RWPE1 (cell line): ENCODE results near the gene DSCAML1.

Experiments used
- CTCF ChIA-PET: fragments of 350-600 bp; sonication (Branson Sonifier 250); formaldehyde crosslinking; extraction: SDS; loops from one replicate; lab custom pipeline; 2021; lab: Yijun Ruan, JAX
- POLR2A ChIA-PET: fragments of 400-600 bp; formaldehyde crosslinking; extraction: SDS; loops from one replicate; lab custom pipeline; 2020; ENCODE audit warnings: antibody characterized with exemption; ENCODE audit not compliant: low non-redundant PET; lab: Yijun Ruan, JAX
- DNase-seq: peaks from one replicate; pipeline ENCODE4 v3.0.0; 2012; ENCODE audit warnings: low spot score
- H3K27ac ChIP-seq: fragments of 450-650 bp; 2 replicates; pipeline ENCODE4 v1.5.1; 2017
- TF ChIP-seq, protein P1 (sequence below): fragments of 450-650 bp; conservative IDR thresholded peaks from 2 replicates; pipeline ENCODE4 v1.5.1; 2017; ENCODE audit warnings: low read depth, mild to moderate bottlenecking

Gene DSCAML1

GRCh38 chr11:117796872-117797529 lies at the start of gene DSCAML1:
Gene DSCAML1, minus strand, starts transcription at chr11:117797216. Its CDS starts 137 bp downstream, at chr11:117797079.
- CTCF ChIA-PET, result interaction anchor here (1.0 kb wide), 1 partner anchor 11 kb away, joined by 5 read pairs; no protein-coding TSS in a partner anchor

GRCh38 chr11:117843666-117844484 lies 46.9 kb upstream of the DSCAML1 start:
- H3K27ac ChIP-seq, result no peak overlapping the region
- DNase-seq, result peak; percentile 51
- TF ChIP-seq, protein P1, sequence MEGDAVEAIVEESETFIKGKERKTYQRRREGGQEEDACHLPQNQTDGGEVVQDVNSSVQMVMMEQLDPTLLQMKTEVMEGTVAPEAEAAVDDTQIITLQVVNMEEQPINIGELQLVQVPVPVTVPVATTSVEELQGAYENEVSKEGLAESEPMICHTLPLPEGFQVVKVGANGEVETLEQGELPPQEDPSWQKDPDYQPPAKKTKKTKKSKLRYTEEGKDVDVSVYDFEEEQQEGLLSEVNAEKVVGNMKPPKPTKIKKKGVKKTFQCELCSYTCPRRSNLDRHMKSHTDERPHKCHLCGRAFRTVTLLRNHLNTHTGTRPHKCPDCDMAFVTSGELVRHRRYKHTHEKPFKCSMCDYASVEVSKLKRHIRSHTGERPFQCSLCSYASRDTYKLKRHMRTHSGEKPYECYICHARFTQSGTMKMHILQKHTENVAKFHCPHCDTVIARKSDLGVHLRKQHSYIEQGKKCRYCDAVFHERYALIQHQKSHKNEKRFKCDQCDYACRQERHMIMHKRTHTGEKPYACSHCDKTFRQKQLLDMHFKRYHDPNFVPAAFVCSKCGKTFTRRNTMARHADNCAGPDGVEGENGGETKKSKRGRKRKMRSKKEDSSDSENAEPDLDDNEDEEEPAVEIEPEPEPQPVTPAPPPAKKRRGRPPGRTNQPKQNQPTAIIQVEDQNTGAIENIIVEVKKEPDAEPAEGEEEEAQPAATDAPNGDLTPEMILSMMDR, result peak; percentile 94
- POLR2A ChIA-PET, result no interaction called here
- CTCF ChIA-PET, result interaction anchor here (0.6 to 3.6 kb wide), 13 partner anchors 10 to 273 kb away, joined by 3 to 60 read pairs (median 3); no protein-coding TSS in a partner anchor

More at GRCh38 chr11:117796872-117797529, at the start of gene DSCAML1:
- TF ChIP-seq, protein P1, result no peak
- no peak within 1 kb of the TSS for H3K27ac ChIP-seq
- POLR2A ChIA-PET, result no interaction called here
- no peak for DNase-seq

- TF ChIP-seq, protein P1, result no peak
- CTCF ChIA-PET, result interaction anchor here (0.7 to 3.6 kb wide), 3 partner anchors 105 to 660 kb away, joined by 5 to 60 read pairs (median 6); no protein-coding TSS in a partner anchor
- POLR2A ChIA-PET, result no interaction called here
- H3K27ac ChIP-seq, result no peak overlapping the region
- DNase-seq, result no peak
These were observed 45.3 kb upstream of the DSCAML1 start for GRCh38 chr11:117842131-117842941.

DNA sequence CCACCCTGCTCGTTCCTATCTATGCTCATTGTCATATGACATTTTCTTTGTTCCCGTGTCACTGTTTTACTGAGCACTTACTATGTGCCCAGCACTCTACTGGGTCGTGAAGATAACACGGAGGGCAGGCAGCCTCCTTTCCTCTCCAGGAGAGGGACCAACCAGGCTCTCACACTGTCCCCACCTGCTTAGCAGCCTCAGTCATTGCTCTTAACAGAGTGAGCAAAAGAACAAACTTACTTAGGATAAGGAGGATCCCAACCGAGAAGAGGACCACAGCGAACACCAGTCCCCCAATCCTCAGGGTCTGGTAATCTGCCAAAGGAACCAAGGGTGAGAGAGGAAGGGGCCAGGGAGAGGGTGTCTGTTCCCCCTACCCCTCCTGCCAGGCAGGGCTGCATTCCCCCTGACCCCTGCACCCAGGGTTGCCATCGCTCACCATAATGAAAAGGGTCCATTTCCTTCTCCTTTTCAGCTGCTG lies 44.6 kb upstream of the DSCAML1 start:
- TF ChIP-seq, protein P1, result no peak
- no peak for DNase-seq
- CTCF ChIA-PET, result interaction anchor here (3.6 kb wide), 1 partner anchor 105 kb away, joined by 60 read pairs; no protein-coding TSS in a partner anchor
- POLR2A ChIA-PET, result no interaction called here
- H3K27ac ChIP-seq, result no peak overlapping the region

DNA sequence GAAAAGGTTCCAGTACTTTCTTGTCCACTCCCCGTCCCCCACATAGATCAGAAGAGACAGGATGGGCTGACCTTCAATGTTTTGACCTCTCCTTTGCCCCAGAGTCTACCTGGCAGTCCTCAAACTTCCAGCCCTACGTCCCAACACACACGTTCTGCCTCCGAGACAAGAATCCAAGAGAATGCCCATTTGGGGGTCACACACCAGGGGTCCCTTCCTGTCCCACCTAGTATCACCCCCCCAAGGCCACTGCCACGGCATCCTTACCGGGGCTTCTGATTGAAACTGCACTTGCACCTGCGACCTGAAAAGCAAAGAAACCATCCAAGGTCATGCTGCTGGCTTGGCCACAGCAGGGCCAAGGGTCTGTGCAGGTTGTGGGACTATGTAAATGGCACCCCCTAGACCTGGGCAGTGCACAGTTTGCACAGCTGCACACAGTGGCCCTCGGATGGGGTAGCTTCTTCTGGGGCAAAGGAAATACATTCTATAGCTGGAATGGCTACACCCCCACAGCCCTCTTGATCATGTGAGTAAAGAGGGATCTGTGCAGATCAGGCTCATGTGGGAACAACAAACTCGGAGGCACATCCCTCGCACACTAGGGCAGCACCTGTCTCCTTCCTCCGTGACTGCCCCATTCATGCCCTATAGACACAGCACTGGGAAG lies 44.0 kb upstream of the DSCAML1 start:
- TF ChIP-seq, protein P1, result no peak
- H3K27ac ChIP-seq, result no peak overlapping the region
- no peak for DNase-seq
- POLR2A ChIA-PET, result no interaction called here
- CTCF ChIA-PET, result no interaction called here
